SK-MEL-5 (cell line): ENCODE measurements around the gene RRP7A. TPM values are rescaled to one million over a fixed set of nuclear protein-coding genes. Genes with fewer than 3 reads are reported as not detected.

ENCODE experiments used
- DNase-seq: peaks from one replicate; pipeline ENCODE4 v3.0.0-alpha.2; 2016; ENCODE audit warnings: low read depth, low spot score
- in situ Hi-C: cut with HindIII; loops from 2 replicates; pipeline ENCODE4 v1.10.0; 2016; ENCODE audit warnings: low sequenced_read_pairs, high pct_unique_total_duplicates, low pct_unique_long_range_greater_than_20kb
- small RNA-seq, 2 experiments: library from RNA; depleted of rRNA; stranded (forward); fragments of <200 nt; gene quantifications; one replicate each; pipeline ENCODE3, GENCODE V24; 2014
- total RNA-seq: library from RNA; depleted of rRNA; stranded (reverse); fragments of >200 nt; shearing (Covaris generic); gene quantifications from 2 replicates; pipeline ENCODE4 v1.2.3, GENCODE V29; 2014; rRNA removed

The RRP7A gene
- total RNA-seq, 1 experiment from 2014 or later, result 85.2 TPM

- in situ Hi-C loops, result no loop called here
- DNase-seq, result no peak
Observed at GRCh38 chr22:42472671-42473070, 46.9 kb downstream of the RRP7A start.

- in situ Hi-C loops, result no loop called here
- DNase-seq, result no peak
Observed at GRCh38 chr22:42471441-42471840, 48.2 kb downstream of the RRP7A start.

GRCh38 chr22:42470366-42471082 is 49.1 kb downstream of the RRP7A start:
- no peak for DNase-seq
- in situ Hi-C loops, result no loop called here

GRCh38 chr22:42468841-42469240 is 50.8 kb downstream of the RRP7A start:
- no peak for DNase-seq
- in situ Hi-C loops, result no loop called here

GRCh38 chr22:42462016-42462415 is 57.6 kb downstream of the RRP7A start:
- DNase-seq, result no peak
- in situ Hi-C loops, result no loop called here

- DNase-seq, result no peak
- in situ Hi-C loops, result no loop called here
Observed at GRCh38 chr22:42461511-42461910, 58.1 kb downstream of the RRP7A start.

Small RNA genes lying within 50 kb of the gene (small RNA-seq; reads per million reads assigned to genes)
- 0.02 to 1.8 reads per million in 2 experiments for gene RN7SKP80
- 0 reads per million in 2 experiments for gene RNU6-513P

Other genes starting within 250 kb of the RRP7A start
- gene TCF20, start 249.1 kb downstream of the RRP7A start, total RNA-seq, result 36.3 and 38.7 TPM in 2 replicates
- gene NFAM1, start 87.4 kb downstream of the RRP7A start, total RNA-seq, result not detected in 2 replicates
- gene SERHL2, start 34.2 kb upstream of the RRP7A start, total RNA-seq, result 0.66 and 1.6 TPM in 2 replicates
- gene POLDIP3, start 95.1 kb upstream of the RRP7A start, total RNA-seq, result 31.2 and 37.8 TPM in 2 replicates
- 0.56 TPM in 1 of 2 replicates, not detected in the other for gene ATP5MGL, start 120.8 kb upstream of the RRP7A start, total RNA-seq
- gene CYB5R3, start 129.6 kb upstream of the RRP7A start, total RNA-seq, result 77.0 and 84.2 TPM in 2 replicates
- gene A4GALT, start 201.1 kb upstream of the RRP7A start, total RNA-seq, result 0.16 TPM in 1 of 2 replicates, not detected in the other